ENCODE measurements around the gene ESYT1. TPM values are rescaled to one million over a fixed set of nuclear protein-coding genes. Genes with fewer than 3 reads are reported as not detected.
A peak's percentile ranks its signal among the peaks of the same experiment; 100 is the strongest.

The ESYT1 gene
- total RNA-seq, 1 experiment from 2014 or later, result 111 TPM

DNA sequence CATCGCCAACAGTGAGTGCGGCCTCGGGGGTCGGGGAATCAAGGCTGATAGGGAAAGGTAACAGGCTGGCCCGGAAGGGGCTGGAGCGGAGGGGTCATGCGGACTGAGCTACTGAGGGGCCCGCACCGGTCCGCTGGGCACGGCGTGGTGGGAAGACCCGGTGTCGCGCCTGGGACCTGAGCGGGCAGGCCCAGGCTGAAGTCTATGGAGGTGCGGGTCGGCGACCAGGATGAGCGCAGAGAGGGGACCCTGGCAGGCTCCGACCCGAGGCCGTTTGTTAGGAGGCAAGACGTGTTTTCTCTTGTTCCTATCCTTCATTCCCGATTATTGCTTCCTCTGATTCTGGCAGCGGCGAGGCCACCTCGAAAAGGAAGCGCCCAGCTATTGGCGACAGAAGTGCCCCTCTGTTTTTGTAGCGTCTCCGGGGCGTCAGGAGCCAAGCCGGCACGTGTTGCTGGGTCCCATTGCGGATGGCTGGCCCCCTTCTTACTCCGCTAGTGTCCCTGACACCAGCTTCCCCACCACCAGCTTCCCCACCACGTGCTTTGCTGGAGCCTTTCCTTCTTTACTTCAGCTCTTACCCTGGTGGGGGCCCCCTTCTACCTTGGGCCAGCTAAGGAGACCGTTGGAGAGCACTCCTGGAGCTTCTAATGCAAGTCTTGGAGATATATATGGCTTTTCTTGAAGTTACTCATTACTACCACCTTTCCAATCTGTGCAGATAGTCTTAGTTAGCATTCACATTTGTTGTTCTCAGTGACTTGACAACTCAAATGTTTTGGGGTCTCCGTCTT, 23.1 kb upstream of the ESYT1 start:
- no peak overlapping the region for H3K18ac ChIP-seq (ENCODE audit: insufficient read length, low read depth, low read length)
- no peak overlapping the region for H3T11ph ChIP-seq (ENCODE audit: low read length)
- H2BK5ac ChIP-seq (ENCODE audit: insufficient read length, low read length), result no peak overlapping the region
- H3K4me1 ChIP-seq (ENCODE audit: insufficient read depth, low read length), result peaks cover 8% of the 10 kb centered on the region; the same call in 1 of the 2 replicates
- H3K4me3 Mint-ChIP-seq, result peak overlapping the region; percentile 95 to 100
- H3K27ac Mint-ChIP-seq, result peak overlapping the region; percentile 98 to 100 (median 99); a peak in 6 of 7 replicates
- H2AFZ ChIP-seq (ENCODE audit: low read length), result no peak overlapping the region
- peak overlapping the region; percentile 78 for H3K9ac ChIP-seq (ENCODE audit: extremely low read depth, insufficient read length, low read length)
- H2BK120ac ChIP-seq (ENCODE audit: low read depth, low read length, poor library complexity, severe bottlenecking), result no peak overlapping the region
- H3K27me3 ChIP-seq (ENCODE audit: insufficient read depth, low read length), result no peaks in the 10 kb centered on the region
- peaks cover 22 to 27% of the 10 kb centered on the region in 2 experiments for H3K4me1 Mint-ChIP-seq
- H4K5ac ChIP-seq (ENCODE audit: insufficient read length, low read depth, low read length), result no peak overlapping the region
- H3K36me3 Mint-ChIP-seq (ENCODE audit: insufficient read depth in 1 of 3, low read depth in 3 of 3), result peaks cover 38 to 81% (median 66%) of the 10 kb centered on the region in 3 experiments
- H3K56ac ChIP-seq (ENCODE audit: insufficient read length, low read depth, low read length), result no peak overlapping the region
- no peaks in the 10 kb centered on the region for H3K79me1 ChIP-seq (ENCODE audit: insufficient read depth, low read depth, low read length, poor library complexity, severe bottlenecking)
- H3K9me3 ChIP-seq (ENCODE audit: control insufficient read depth, low read depth, low read length), result no peaks in the 10 kb centered on the region
- H4K8ac ChIP-seq (replicated peaks; ENCODE audit: insufficient read length, low read depth, low read length), result no peak overlapping the region
- H2BK15ac ChIP-seq (ENCODE audit: low read depth, low read length), result no peak overlapping the region
- no peaks in the 10 kb centered on the region; the same call in 1 of the 2 replicates for H3K27me3 Mint-ChIP-seq (ENCODE audit: low read depth)
- peak overlapping the region; percentile 64; the same call in 1 of the 2 replicates for H3K14ac ChIP-seq (ENCODE audit: insufficient read depth, low read length)
- no peak overlapping the region for H3K23ac ChIP-seq (ENCODE audit: insufficient read length, low read depth, low read length)
- no peak overlapping the region for H2BK12ac ChIP-seq (ENCODE audit: insufficient read length, low read depth, low read length)
- TF ChIP-seq, protein P1, sequence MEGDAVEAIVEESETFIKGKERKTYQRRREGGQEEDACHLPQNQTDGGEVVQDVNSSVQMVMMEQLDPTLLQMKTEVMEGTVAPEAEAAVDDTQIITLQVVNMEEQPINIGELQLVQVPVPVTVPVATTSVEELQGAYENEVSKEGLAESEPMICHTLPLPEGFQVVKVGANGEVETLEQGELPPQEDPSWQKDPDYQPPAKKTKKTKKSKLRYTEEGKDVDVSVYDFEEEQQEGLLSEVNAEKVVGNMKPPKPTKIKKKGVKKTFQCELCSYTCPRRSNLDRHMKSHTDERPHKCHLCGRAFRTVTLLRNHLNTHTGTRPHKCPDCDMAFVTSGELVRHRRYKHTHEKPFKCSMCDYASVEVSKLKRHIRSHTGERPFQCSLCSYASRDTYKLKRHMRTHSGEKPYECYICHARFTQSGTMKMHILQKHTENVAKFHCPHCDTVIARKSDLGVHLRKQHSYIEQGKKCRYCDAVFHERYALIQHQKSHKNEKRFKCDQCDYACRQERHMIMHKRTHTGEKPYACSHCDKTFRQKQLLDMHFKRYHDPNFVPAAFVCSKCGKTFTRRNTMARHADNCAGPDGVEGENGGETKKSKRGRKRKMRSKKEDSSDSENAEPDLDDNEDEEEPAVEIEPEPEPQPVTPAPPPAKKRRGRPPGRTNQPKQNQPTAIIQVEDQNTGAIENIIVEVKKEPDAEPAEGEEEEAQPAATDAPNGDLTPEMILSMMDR (conservative IDR thresholded peaks at IDR 0.05), result no peak
- H2BK20ac ChIP-seq (ENCODE audit: low read depth, low read length, poor library complexity, severe bottlenecking), result no peak overlapping the region
- no CpG with 5 or more reads among the region's 40 CpGs for WGBS (ENCODE audit: extremely low coverage, insufficient read length, low lambda C conversion rate)
- no peaks in the 10 kb centered on the region for H4K20me1 ChIP-seq (ENCODE audit: control insufficient read depth, insufficient read depth, insufficient read length)
- peaks cover 0 to 3% of the 10 kb centered on the region in 2 experiments; a peak in 1 of 5 replicates for H3K9me3 Mint-ChIP-seq
- H3K23me2 ChIP-seq (ENCODE audit: insufficient read length, low read depth, low read length, poor library complexity, severe bottlenecking), result peaks cover 8% of the 10 kb centered on the region
- no peak overlapping the region for H3K27ac ChIP-seq (ENCODE audit: insufficient read length, low read depth, low read length)
- peaks cover 17% of the 10 kb centered on the region; the same call in 1 of the 2 replicates for H3K79me2 ChIP-seq (ENCODE audit: insufficient read depth, low read length)
- H2AK5ac ChIP-seq (ENCODE audit: insufficient read length, low read length), result no peak overlapping the region
- H4K91ac ChIP-seq (ENCODE audit: insufficient read length, low read depth, low read length), result no peak overlapping the region
- peak overlapping the region; percentile 81 for H3K4me2 ChIP-seq (ENCODE audit: insufficient read depth, insufficient read length, low read length)
- DNase-seq, result no peak
- H3K4ac ChIP-seq (ENCODE audit: low read depth, low read length), result no peak overlapping the region
